ENCODE data around the gene CRX.
"Not testable (repeated sequence)": the region's sequence is repeated elsewhere in the genome, so short reads cannot be mapped to it uniquely, and the experiment has no call there.

Gene CRX

GRCh38 chr19:47860602-47861297 is 39.0 kb downstream of the CRX start:
- DNase-seq (ENCODE audit: low read depth): no peak

GRCh38 chr19:47861630-47862029 is 39.9 kb downstream of the CRX start:
- no peak for DNase-seq (ENCODE audit: low read depth)

DNA sequence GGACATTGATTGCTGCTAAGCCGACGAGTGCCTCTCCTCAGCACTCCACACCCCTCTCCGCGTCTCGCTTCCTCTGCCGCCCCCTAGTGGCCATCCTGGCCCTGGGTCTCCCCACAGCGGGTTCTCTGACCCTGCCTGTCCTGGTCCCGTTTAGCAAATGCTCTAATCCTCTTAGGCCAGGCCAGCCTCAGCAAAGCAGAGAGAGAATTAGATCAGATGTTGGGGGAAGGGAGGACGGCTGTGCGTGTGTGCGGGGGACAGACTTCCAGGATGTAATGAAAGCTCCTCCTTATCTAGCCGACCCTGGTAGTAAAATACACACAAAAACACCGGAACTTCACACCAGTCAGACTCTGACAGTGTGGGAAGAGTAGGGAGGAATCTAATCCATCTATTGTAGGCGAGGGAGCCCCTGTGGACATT is 41.8 kb downstream of the CRX start:
- peak; percentile 84 for DNase-seq (ENCODE audit: low read depth)

DNA sequence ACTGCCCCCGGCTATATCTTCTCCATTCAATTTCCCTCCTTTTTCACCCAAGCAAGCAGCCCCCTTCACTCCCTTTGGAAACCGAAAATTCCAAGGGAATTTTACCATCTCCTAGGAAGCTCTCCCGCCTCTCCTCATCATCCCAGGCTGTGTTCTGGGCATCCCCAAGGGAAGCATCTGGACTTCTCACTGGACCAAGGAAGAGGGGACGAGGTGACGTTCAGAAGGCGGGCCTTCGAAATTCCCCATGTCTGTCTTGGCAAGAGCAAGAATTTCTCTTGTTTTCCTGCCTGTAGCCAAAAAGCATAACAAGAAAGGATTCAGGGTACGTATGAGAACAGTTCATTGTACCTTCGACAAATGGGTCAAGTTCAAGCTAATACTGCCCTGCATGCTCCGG is 43.4 kb downstream of the CRX start:
- no peak for DNase-seq (ENCODE audit: low read depth)

GRCh38 chr19:47878906-47879305 is 57.2 kb downstream of the CRX start:
- no peak for DNase-seq (ENCODE audit: low read depth)

GRCh38 chr19:47879385-47879784 is 57.6 kb downstream of the CRX start:
- not testable (repeated sequence) for DNase-seq (ENCODE audit: low read depth)

GRCh38 chr19:47881757-47882156 is 60.0 kb downstream of the CRX start:
- no peak for DNase-seq (ENCODE audit: low read depth)

- no peak for DNase-seq (ENCODE audit: low read depth)
Observed at GRCh38 chr19:47882890-47883289, 61.2 kb downstream of the CRX start.

DNA sequence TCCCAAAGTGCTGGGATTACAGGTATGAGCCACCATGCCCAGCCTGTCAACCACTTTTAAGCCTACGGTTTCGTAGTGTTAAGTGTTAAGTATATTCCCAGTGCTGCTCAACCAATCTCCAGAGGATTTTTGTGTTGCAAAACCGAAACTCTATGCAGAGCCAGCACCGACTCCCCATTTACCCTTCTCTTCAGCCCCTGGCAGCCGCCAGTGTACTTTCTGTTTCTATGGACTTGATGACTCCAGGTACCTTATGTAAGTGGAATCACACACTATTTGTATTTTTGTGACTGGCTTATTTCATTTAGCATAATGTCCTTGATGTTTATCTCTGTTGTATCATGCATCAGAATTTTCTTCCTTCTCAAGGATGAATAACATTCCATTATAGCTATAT is 63.3 kb downstream of the CRX start:
- no peak for DNase-seq (ENCODE audit: low read depth)

DNA sequence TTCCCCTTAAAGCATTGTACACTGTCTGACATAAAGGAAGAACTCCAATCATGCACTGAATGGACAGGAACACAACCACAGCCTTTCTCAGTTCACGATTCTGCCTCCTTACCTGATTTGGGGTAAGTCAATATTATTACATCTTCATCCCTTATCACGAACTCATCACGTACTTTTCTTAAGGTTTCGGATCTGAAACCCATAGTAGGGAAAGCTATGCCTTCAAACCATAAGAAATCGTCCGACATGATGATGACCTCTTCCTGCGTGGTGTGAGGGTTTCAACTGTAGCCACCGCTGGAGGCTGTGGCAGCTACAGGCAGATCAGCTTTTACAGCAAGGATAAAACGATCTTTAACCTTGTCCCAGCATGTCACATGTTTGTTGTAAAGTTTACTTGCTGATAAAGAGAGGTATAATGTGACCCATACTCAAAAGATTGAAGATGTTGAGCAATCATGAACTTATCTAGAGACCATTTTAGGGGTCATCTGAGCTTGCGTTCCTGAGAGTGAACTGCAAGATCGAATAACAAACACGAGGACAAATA is 64.3 kb downstream of the CRX start, which contains the start of gene SULT2A1:
TSS of gene SULT2A1 (minus strand) at position 306 of the 550 bp plus-strand sequence. CDS start at position 248, 58 bp downstream.
- no peak for DNase-seq (ENCODE audit: low read depth)

GRCh38 chr19:47890865-47891621 is 69.3 kb downstream of the CRX start:
- no peak for DNase-seq (ENCODE audit: low read depth)

DNA sequence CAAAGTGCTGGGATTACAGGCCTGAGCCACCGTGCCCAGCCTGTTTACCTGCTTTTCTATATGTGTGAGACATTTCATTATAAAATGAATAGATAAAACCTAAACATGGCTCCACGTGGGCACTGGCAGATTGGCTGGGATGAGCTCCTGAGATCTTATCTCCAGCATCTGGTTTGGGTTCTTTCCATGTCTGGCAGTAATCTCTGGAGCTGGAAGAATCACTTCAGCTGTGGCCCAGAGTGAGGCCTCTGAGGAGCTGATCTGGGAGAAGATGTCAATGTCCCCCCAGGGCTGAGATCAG is 69.8 kb downstream of the CRX start:
- no peak for DNase-seq (ENCODE audit: low read depth)

GRCh38 chr19:47891923-47892666 is 70.4 kb downstream of the CRX start:
- no peak for DNase-seq (ENCODE audit: low read depth)
